ENCODE data around the gene BTRC. TPM values are rescaled to one million over a fixed set of nuclear protein-coding genes. Genes with fewer than 3 reads are reported as not detected.

The BTRC gene
- total RNA-seq, 4 donors from 2014 or later, result 11.9 to 19.0 (median 12.2) TPM

DNA sequence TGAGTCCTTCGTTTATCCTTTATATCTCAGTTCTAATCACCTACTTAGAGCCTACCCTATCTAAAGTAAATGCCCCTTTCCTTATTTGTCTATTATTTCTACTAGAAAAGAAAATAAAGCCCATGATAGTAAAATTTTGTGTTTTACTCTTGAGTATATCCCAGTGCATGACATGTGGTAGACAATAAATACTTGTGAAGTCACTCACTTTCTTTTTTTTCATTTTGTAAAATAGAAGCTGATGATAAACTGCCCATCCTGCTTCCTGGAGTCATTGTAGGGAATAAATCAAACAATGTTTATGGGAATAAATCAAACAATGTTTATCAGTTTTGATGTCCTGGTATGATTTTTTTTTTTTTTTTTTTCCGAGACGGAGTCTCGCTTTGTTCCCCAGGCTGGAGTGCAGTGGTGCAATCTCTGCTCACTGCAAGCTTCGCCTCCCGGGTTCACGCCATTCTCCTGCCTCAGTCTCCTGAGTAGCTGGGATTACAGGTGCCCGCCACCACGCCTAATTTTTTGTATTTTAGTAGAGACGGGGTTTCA lies 36.1 kb downstream of the BTRC start:
- Histone ChIP-seq H3K27ac (no peak overlapping the region), H3K9me3 (no peaks in the 10 kb centered on the region), H3K36me3 (no peaks in the 10 kb centered on the region), H3K4me3 (no peak overlapping the region), H3K27me3 (no peaks in the 10 kb centered on the region), H3K4me1 (peaks cover 0 to 5% (median 0%) of the 10 kb centered on the region in 4 donors)
- no peak for DNase-seq
- TF ChIP-seq POLR2A (IDR thresholded peaks at IDR 0.05), result no peak
- TF ChIP-seq, protein P1, sequence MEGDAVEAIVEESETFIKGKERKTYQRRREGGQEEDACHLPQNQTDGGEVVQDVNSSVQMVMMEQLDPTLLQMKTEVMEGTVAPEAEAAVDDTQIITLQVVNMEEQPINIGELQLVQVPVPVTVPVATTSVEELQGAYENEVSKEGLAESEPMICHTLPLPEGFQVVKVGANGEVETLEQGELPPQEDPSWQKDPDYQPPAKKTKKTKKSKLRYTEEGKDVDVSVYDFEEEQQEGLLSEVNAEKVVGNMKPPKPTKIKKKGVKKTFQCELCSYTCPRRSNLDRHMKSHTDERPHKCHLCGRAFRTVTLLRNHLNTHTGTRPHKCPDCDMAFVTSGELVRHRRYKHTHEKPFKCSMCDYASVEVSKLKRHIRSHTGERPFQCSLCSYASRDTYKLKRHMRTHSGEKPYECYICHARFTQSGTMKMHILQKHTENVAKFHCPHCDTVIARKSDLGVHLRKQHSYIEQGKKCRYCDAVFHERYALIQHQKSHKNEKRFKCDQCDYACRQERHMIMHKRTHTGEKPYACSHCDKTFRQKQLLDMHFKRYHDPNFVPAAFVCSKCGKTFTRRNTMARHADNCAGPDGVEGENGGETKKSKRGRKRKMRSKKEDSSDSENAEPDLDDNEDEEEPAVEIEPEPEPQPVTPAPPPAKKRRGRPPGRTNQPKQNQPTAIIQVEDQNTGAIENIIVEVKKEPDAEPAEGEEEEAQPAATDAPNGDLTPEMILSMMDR (IDR thresholded peaks at IDR 0.05), result no peak

DNA sequence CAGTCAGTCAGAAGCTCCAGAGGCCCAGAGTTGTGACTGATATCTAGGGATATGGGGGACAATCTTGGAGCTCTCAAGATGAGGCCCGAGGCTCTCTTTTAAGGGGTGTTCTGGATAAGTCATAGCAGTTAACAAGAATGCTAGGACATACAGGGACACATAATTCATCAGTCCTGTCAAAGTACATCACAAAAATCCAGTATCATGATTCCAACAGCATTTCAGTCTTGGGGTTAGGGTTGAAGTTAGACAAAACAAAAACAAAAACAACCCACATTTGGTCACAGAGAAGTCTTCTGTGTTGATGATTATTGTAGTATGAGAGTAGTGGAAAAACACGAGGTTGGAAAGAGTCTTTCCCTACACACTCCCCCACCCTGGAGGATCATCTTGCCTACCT lies 39.4 kb downstream of the BTRC start:
- Histone ChIP-seq H3K4me1 (peaks cover 0 to 3% (median 0%) of the 10 kb centered on the region in 4 donors), H3K4me3 (no peak overlapping the region), H3K27ac (no peak overlapping the region), H3K27me3 (no peaks in the 10 kb centered on the region), H3K36me3 (no peaks in the 10 kb centered on the region), H3K9me3 (no peaks in the 10 kb centered on the region)
- TF ChIP-seq, protein P1 (IDR thresholded peaks at IDR 0.05), result no peak
- no peak for TF ChIP-seq POLR2A (IDR thresholded peaks at IDR 0.05)
- no peak for DNase-seq

DNA sequence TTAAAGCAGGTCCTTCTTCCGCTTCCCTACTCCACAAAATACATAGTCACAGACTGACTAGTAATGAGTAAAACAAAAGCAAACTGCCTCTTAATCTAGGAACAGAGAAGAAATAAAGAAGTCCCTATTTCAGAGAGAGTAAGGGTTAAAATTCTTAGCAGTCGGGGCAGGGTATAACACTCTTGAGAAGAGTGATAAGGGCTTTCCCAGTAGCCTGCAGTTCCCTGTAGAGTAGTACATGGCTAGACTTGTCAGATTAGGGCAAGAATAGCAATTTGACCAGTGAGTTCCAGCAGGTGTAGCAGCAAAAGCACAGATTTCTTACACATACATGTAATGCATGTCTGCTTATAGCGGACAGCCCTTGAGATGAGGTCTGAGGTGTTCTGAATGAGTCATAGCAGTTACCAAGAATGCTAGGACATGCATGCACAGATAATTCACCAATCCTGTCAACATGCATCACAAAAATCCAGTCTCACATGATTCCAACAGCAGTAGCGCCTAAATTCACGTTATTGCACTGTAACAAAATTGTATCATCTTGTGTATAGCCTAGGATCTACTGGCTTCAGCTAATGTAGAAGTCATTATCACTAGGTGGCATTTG lies 40.7 kb downstream of the BTRC start:
- Histone ChIP-seq H3K9me3 (no peaks in the 10 kb centered on the region), H3K27ac (no peak overlapping the region), H3K4me3 (no peak overlapping the region), H3K27me3 (no peaks in the 10 kb centered on the region), H3K4me1 (no peaks in the 10 kb centered on the region), H3K36me3 (no peaks in the 10 kb centered on the region)
- no peak for TF ChIP-seq POLR2A (IDR thresholded peaks at IDR 0.05)
- TF ChIP-seq, protein P1 (IDR thresholded peaks at IDR 0.05), result no peak
- DNase-seq, result no peak

DNA sequence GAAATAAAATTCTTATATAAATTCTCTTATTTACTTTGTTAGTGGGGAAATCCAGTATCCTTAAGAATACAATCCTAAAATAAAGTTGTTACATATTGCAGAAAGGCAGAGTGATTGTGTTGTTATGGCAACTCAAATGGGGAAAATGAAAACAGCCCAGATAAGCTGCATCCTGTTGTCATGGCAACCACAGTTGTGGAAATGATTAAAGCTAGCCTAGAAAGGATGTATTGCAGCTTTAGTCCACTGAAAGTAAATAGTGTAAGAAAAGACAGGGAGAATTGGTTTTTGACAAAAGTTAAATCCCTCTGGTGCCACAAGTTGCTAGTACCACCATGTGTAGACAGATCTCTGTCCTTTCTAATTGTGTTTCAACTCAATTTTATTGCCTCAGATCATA lies 43.2 kb downstream of the BTRC start:
- no peak for TF ChIP-seq POLR2A (IDR thresholded peaks at IDR 0.05)
- TF ChIP-seq, protein P1 (IDR thresholded peaks at IDR 0.05), result no peak
- H3K4me3 ChIP-seq, result no peak overlapping the region
- H3K36me3 ChIP-seq, result no peaks in the 10 kb centered on the region
- no peaks in the 10 kb centered on the region for H3K27me3 ChIP-seq
- H3K9me3 ChIP-seq, result no peaks in the 10 kb centered on the region
- DNase-seq, result no peak
- no peak overlapping the region for H3K27ac ChIP-seq
- no peaks in the 10 kb centered on the region for H3K4me1 ChIP-seq

DNA sequence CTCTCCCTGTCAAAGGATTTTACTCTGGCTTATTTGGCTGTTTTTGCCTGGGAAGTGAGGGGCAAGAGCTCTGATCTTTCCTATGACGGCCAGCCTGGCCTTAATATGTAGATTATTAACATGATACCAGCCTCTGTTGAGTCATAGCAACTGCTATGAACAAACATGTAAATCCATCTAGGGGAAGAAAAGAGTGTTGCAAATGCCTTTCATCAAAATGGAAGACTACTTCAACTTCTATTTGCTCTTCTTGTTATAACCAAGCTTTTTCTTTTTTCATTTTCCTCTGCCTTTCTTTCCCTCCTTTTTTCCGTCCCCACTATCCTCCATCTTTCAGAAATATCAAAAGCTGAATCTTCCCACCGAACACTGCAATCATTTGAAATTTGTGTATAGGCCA lies 46.6 kb downstream of the BTRC start:
- Histone ChIP-seq H3K36me3 (no peaks in the 10 kb centered on the region), H3K9me3 (no peaks in the 10 kb centered on the region), H3K4me3 (no peak overlapping the region), H3K4me1 (no peaks in the 10 kb centered on the region), H3K27ac (no peak overlapping the region), H3K27me3 (no peaks in the 10 kb centered on the region)
- no peak for TF ChIP-seq POLR2A (IDR thresholded peaks at IDR 0.05)
- TF ChIP-seq, protein P1 (IDR thresholded peaks at IDR 0.05), result no peak
- DNase-seq, result no peak

All from Peyer's patch (tissue), 4 donors.